H9 (cell line): Measurements from ENCODE around the gene CDC42EP1. TPM values are rescaled to one million over a fixed set of nuclear protein-coding genes. Genes with fewer than 3 reads are reported as not detected.
A peak's percentile ranks its signal among the peaks of the same experiment; 100 is the strongest.

ENCODE experiments used
- DNase-seq: peaks from one replicate; pipeline ENCODE4 v3.0.0-alpha.2; 2017
- H2AFZ ChIP-seq: one replicate; pipeline ENCODE4 v1.6.1; 2013; ENCODE audit warnings: mild to moderate bottlenecking, low read length, control low read depth, moderate library complexity
- H2AK5ac ChIP-seq: 2 replicates; pipeline ENCODE4 v1.6.1; 2013; ENCODE audit warnings: low read length, control low read depth, mixed read lengths; ENCODE audit not compliant: insufficient read length
- H2BK120ac ChIP-seq: one replicate; pipeline ENCODE4 v1.6.1; 2013; ENCODE audit warnings: low read depth, mild to moderate bottlenecking, low read length, control low read depth, inconsistent platforms; ENCODE audit not compliant: poor library complexity, severe bottlenecking
- H2BK12ac ChIP-seq: 2 replicates; pipeline ENCODE4 v1.6.1; 2013; ENCODE audit warnings: low read length, control low read depth, mixed read lengths, low read depth; ENCODE audit not compliant: insufficient read length
- H2BK15ac ChIP-seq: 2 replicates; pipeline ENCODE4 v1.6.1; 2013; ENCODE audit warnings: low read depth, low read length, control low read depth
- H2BK20ac ChIP-seq: one replicate; pipeline ENCODE4 v1.6.1; 2013; ENCODE audit warnings: low read depth, mild to moderate bottlenecking, low read length, control low read depth, inconsistent platforms; ENCODE audit not compliant: poor library complexity, severe bottlenecking
- H2BK5ac ChIP-seq: 2 replicates; pipeline ENCODE4 v1.6.1; 2013; ENCODE audit warnings: low read length, control low read depth, mixed read lengths; ENCODE audit not compliant: insufficient read length
- H3K14ac ChIP-seq: 2 replicates; pipeline ENCODE4 v1.6.1; 2013; ENCODE audit warnings: low read length, control low read depth; ENCODE audit not compliant: insufficient read depth
- H3K18ac ChIP-seq: 2 replicates; pipeline ENCODE4 v1.6.1; 2013; ENCODE audit warnings: low read depth, mild to moderate bottlenecking, mixed read lengths, low read length, control low read depth; ENCODE audit not compliant: insufficient read length
- H3K23ac ChIP-seq: 2 replicates; pipeline ENCODE4 v1.6.1; 2013; ENCODE audit warnings: low read length, control low read depth, mixed read lengths, low read depth; ENCODE audit not compliant: insufficient read length
- H3K23me2 ChIP-seq: 2 replicates; pipeline ENCODE4 v1.6.1; 2013; ENCODE audit warnings: low read depth, mild to moderate bottlenecking, mixed read lengths, low read length, control low read depth; ENCODE audit not compliant: insufficient read length, poor library complexity, severe bottlenecking
- H3K27ac ChIP-seq: 2 replicates; pipeline ENCODE4 v1.5.1; 2013; ENCODE audit warnings: low read length, control low read depth, mixed read lengths, low read depth; ENCODE audit not compliant: insufficient read length
- H3K27me3 ChIP-seq: 2 replicates; pipeline ENCODE4 v1.6.1; 2013; ENCODE audit warnings: low read length, control low read depth, inconsistent platforms; ENCODE audit not compliant: insufficient read depth
- H3K4ac ChIP-seq: 2 replicates; pipeline ENCODE4 v1.6.1; 2013; ENCODE audit warnings: low read depth, mild to moderate bottlenecking, control low read depth, inconsistent platforms, low read length, moderate library complexity
- H3K4me1 ChIP-seq: 2 replicates; pipeline ENCODE4 v1.6.1; 2013; ENCODE audit warnings: low read length, control low read depth, inconsistent platforms; ENCODE audit not compliant: insufficient read depth
- H3K4me2 ChIP-seq: 2 replicates; pipeline ENCODE4 v1.6.1; 2013; ENCODE audit warnings: low read length, control low read depth, mixed read lengths; ENCODE audit not compliant: insufficient read length, insufficient read depth
- H3K56ac ChIP-seq: 2 replicates; pipeline ENCODE4 v1.6.1; 2013; ENCODE audit warnings: low read depth, mild to moderate bottlenecking, mixed read lengths, low read length, control low read depth; ENCODE audit not compliant: insufficient read length
- H3K79me1 ChIP-seq: 2 replicates; pipeline ENCODE4 v1.6.1; 2013; ENCODE audit warnings: low read depth, mild to moderate bottlenecking, moderate library complexity, low read length, control low read depth, inconsistent platforms; ENCODE audit not compliant: insufficient read depth, poor library complexity, severe bottlenecking
- H3K79me2 ChIP-seq: 2 replicates; pipeline ENCODE4 v1.6.1; 2013; ENCODE audit warnings: low read length, control low read depth, inconsistent platforms; ENCODE audit not compliant: insufficient read depth
- H3K9ac ChIP-seq: 2 replicates; pipeline ENCODE4 v1.6.1; 2013; ENCODE audit warnings: low read length, control low read depth, mixed read lengths; ENCODE audit not compliant: insufficient read length; ENCODE audit errors: extremely low read depth
- H3K9me3 ChIP-seq: one replicate; pipeline ENCODE4 v1.6.1; 2013; ENCODE audit warnings: low read depth, low read length, inconsistent platforms; ENCODE audit not compliant: control insufficient read depth
- H3T11ph ChIP-seq: one replicate; pipeline ENCODE4 v1.6.1; 2013; ENCODE audit warnings: mild to moderate bottlenecking, low read length, control low read depth, inconsistent platforms
- H4K20me1 ChIP-seq: one replicate; pipeline ENCODE4 v1.6.1; 2013; ENCODE audit not compliant: control insufficient read depth, insufficient read length, insufficient read depth
- H4K5ac ChIP-seq: 2 replicates; pipeline ENCODE4 v1.6.1; 2013; ENCODE audit warnings: low read depth, mild to moderate bottlenecking, mixed read lengths, low read length, control low read depth; ENCODE audit not compliant: insufficient read length
- H4K8ac ChIP-seq: replicated peaks from 2 replicates; pipeline ENCODE4 v1.6.1; 2013; ENCODE audit warnings: low read length, control low read depth, mixed read lengths, low read depth; ENCODE audit not compliant: insufficient read length
- H4K91ac ChIP-seq: 2 replicates; pipeline ENCODE4 v1.6.1; 2013; ENCODE audit warnings: low read depth, mild to moderate bottlenecking, moderate library complexity, mixed read lengths, low read length, control low read depth; ENCODE audit not compliant: insufficient read length
- H3K27ac Mint-ChIP-seq, 3 experiments: 2 replicates in 2 of 3; 3 replicates in 1 of 3; pipeline ENCODE4 v1.8.0; 2020 to 2021; ENCODE audit warnings: mixed read lengths in 3 of 3, mild to moderate bottlenecking in 1 of 3, moderate library complexity in 1 of 3
- H3K27me3 Mint-ChIP-seq: 2 replicates; pipeline ENCODE4 v1.8.0; 2021; ENCODE audit warnings: low read depth, mild to moderate bottlenecking, moderate library complexity, mixed read lengths
- H3K36me3 Mint-ChIP-seq, 3 experiments: 2 replicates in 2 of 3; 3 replicates in 1 of 3; pipeline ENCODE4 v1.8.0; 2020 to 2021; ENCODE audit warnings: low read depth in 3 of 3, mixed read lengths in 3 of 3; ENCODE audit not compliant: insufficient read depth in 1 of 3
- H3K4me1 Mint-ChIP-seq, 2 experiments: 2 replicates each; pipeline ENCODE4 v1.8.0; 2020; ENCODE audit warnings: mixed read lengths in 2 of 2
- H3K4me3 Mint-ChIP-seq, 2 experiments: 2 replicates in 1 of 2; 3 replicates in 1 of 2; pipeline ENCODE4 v1.8.0; 2020 to 2021; ENCODE audit warnings: mild to moderate bottlenecking in 2 of 2, mixed read lengths in 2 of 2, moderate library complexity in 1 of 2
- H3K9me3 Mint-ChIP-seq, 2 experiments: 2 replicates in 1 of 2; 3 replicates in 1 of 2; pipeline ENCODE4 v1.8.0; 2020; ENCODE audit warnings: mild to moderate bottlenecking in 2 of 2, mixed read lengths in 2 of 2, moderate library complexity in 1 of 2
- CTCF ChIP-seq: fragments of 200-600 bp; sonication (generic); conservative IDR thresholded peaks from 3 replicates; pipeline ENCODE4 v1.8.0; 2021; ENCODE audit warnings: antibody characterized with exemption, mild to moderate bottlenecking
- WGBS: extraction: QIAGEN DNeasy Blood & Tissue Kit; methylation state at CpG from one replicate; pipeline ENCODE4 v1.1.7; 2013; ENCODE audit warnings: missing lambda C conversion rate, low lambda C conversion rate, mixed read lengths; ENCODE audit not compliant: insufficient read length; ENCODE audit errors: extremely low coverage; 5-methylcytosine and 5-hydroxymethylcytosine counted together
- total RNA-seq: library from RNA; stranded (reverse); gene quantifications from 2 replicates; pipeline ENCODE4 v1.2.1, GENCODE V29; 2021

Gene CDC42EP1
- total RNA-seq, 1 experiment from 2014 or later: 23.0 TPM

DNA sequence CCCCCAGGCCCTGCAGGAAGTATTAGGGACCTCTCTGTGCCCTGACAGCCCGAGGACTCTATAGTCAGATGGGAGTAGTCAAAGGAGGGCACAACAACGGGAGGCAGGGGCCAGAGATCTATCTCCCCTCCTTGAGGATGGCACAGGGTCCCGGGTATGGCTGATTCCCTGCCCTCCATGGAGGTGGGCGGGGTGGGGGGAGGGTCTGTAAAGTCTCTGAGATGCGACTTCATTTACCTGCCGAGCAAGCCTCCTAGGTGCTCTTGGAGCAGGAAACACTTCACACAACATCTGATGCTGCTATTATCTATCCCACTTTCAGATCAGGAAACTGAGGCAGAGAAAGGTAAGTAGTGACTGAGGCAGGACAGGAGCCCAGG, 769 bp upstream of the CDC42EP1 start:
- H3K9ac ChIP-seq: no peak overlapping the region
- no peak overlapping the region for H2AFZ ChIP-seq
- H3K9me3 ChIP-seq: no peaks in the 10 kb centered on the region
- no peaks in the 10 kb centered on the region for H3K79me1 ChIP-seq
- Mint-ChIP-seq H3K36me3 (peaks cover 0 to 2% (median 0%) of the 10 kb centered on the region in 3 experiments; a peak in 1 of 7 replicates), H3K27ac (no peak overlapping the region), H3K4me3 (peak overlapping the region; percentile 64 to 78), H3K4me1 (peaks cover 51 to 56% of the 10 kb centered on the region in 2 experiments), H3K9me3 (no peaks in the 10 kb centered on the region; a peak in 1 of 5 replicates), H3K27me3 (peaks cover 60% of the 10 kb centered on the region)
- no peak overlapping the region for H4K5ac ChIP-seq
- no CpG with 5 or more reads among the region's 6 CpGs for WGBS
- H4K91ac ChIP-seq: no peak overlapping the region
- no peak overlapping the region for H3K23ac ChIP-seq
- H4K20me1 ChIP-seq: no peaks in the 10 kb centered on the region
- no peak overlapping the region for H2BK12ac ChIP-seq
- peaks cover 3% of the 10 kb centered on the region; the same call in 1 of the 2 replicates for H3K27me3 ChIP-seq
- peaks cover 13% of the 10 kb centered on the region for H3K23me2 ChIP-seq
- no peak overlapping the region for H2BK5ac ChIP-seq
- peak; percentile 36 for DNase-seq
- H2BK20ac ChIP-seq: no peak overlapping the region
- no peak overlapping the region for H3K56ac ChIP-seq
- H3K14ac ChIP-seq: no peak overlapping the region
- H4K8ac ChIP-seq: no peak overlapping the region
- H2BK120ac ChIP-seq: no peak overlapping the region
- no peak for TF ChIP-seq CTCF
- no peaks in the 10 kb centered on the region; the same call in 1 of the 2 replicates for H3K79me2 ChIP-seq
- H3K4me1 ChIP-seq: peaks cover 7% of the 10 kb centered on the region; the same call in 1 of the 2 replicates
- no peak overlapping the region for H2BK15ac ChIP-seq
- H3K4me2 ChIP-seq: peak overlapping the region; percentile 34
- H3K18ac ChIP-seq: no peak overlapping the region
- H3T11ph ChIP-seq: no peak overlapping the region
- H3K4ac ChIP-seq: no peak overlapping the region
- no peak overlapping the region for H2AK5ac ChIP-seq
- no peak overlapping the region for H3K27ac ChIP-seq
